Astrocyte (in vitro differentiated cells and primary cell): ENCODE data around the gene SIDT2. TPM values are rescaled to one million over a fixed set of nuclear protein-coding genes. Genes with fewer than 3 reads are reported as not detected.

Experiments used
- DNase-seq: peaks from one replicate; pipeline ENCODE4 v3.0.0-alpha.2; 2010; ENCODE audit warnings: low read depth
- FAIRE-seq: peaks from 2 replicates; lab custom pipeline; 2011; peaks lifted over from hg19 to GRCh38; lab: Jason Lieb, UNC
- H2AFZ ChIP-seq: 2 replicates; pipeline ENCODE4 v1.6.0; 2012; ENCODE audit warnings: low read depth, low read length, inconsistent platforms
- H3K27ac ChIP-seq: 2 replicates; pipeline ENCODE4 v1.5.1; 2011; ENCODE audit warnings: low read depth, low read length, inconsistent platforms
- H3K27me3 ChIP-seq: 2 replicates; pipeline ENCODE4 v1.6.0; 2011; ENCODE audit warnings: low read length, inconsistent platforms; ENCODE audit not compliant: insufficient read depth
- H3K36me3 ChIP-seq: 2 replicates; pipeline ENCODE4 v1.5.1; 2011; ENCODE audit warnings: low read length, inconsistent platforms; ENCODE audit not compliant: insufficient read depth
- H3K4me1 ChIP-seq: 2 replicates; pipeline ENCODE4 v1.5.1; 2011; ENCODE audit warnings: low read length, inconsistent platforms; ENCODE audit not compliant: insufficient read depth
- H3K4me2 ChIP-seq: 2 replicates; pipeline ENCODE4 v1.6.0; 2012; ENCODE audit warnings: low read length, inconsistent platforms
- H3K4me3 ChIP-seq: 2 replicates; pipeline ENCODE4 v1.5.1; 2011; ENCODE audit warnings: low read depth, mild to moderate bottlenecking, low read length, inconsistent platforms; ENCODE audit not compliant: insufficient read depth
- H3K79me2 ChIP-seq: 2 replicates; pipeline ENCODE4 v1.6.0; 2012; ENCODE audit warnings: mild to moderate bottlenecking, low read length, inconsistent platforms; ENCODE audit not compliant: insufficient read depth
- H3K9ac ChIP-seq: 2 replicates; pipeline ENCODE4 v1.6.0; 2012; ENCODE audit warnings: mild to moderate bottlenecking, low read length, inconsistent platforms
- H3K9me3 ChIP-seq: 2 replicates; pipeline ENCODE4 v1.5.1; 2012; ENCODE audit warnings: low read depth, mild to moderate bottlenecking, low read length, inconsistent platforms; ENCODE audit not compliant: insufficient read depth
- H4K20me1 ChIP-seq: 2 replicates; pipeline ENCODE4 v1.6.0; 2012; ENCODE audit warnings: low read length, inconsistent platforms; ENCODE audit not compliant: insufficient read depth
- H3K27ac Mint-ChIP-seq: one replicate; pipeline ENCODE4 v1.8.0; 2021; ENCODE audit warnings: mild to moderate bottlenecking, mixed read lengths; ENCODE audit not compliant: unreplicated experiment
- H3K27me3 Mint-ChIP-seq: one replicate; pipeline ENCODE4 v1.8.0; 2021; ENCODE audit warnings: low read depth, mixed read lengths; ENCODE audit not compliant: unreplicated experiment
- H3K36me3 Mint-ChIP-seq: one replicate; pipeline ENCODE4 v1.8.0; 2021; ENCODE audit warnings: low read depth, mixed read lengths; ENCODE audit not compliant: unreplicated experiment
- H3K4me1 Mint-ChIP-seq: one replicate; pipeline ENCODE4 v1.8.0; 2021; ENCODE audit warnings: low read depth, mixed read lengths; ENCODE audit not compliant: unreplicated experiment
- H3K4me3 Mint-ChIP-seq: one replicate; pipeline ENCODE4 v1.8.0; 2021; ENCODE audit warnings: mild to moderate bottlenecking, moderate library complexity, mixed read lengths; ENCODE audit not compliant: unreplicated experiment
- H3K9me3 Mint-ChIP-seq: one replicate; pipeline ENCODE4 v1.8.0; 2021; ENCODE audit warnings: mild to moderate bottlenecking, mixed read lengths; ENCODE audit not compliant: unreplicated experiment
- CTCF ChIP-seq: IDR thresholded peaks from 2 replicates; pipeline ENCODE4 v1.5.1; 2011; ENCODE audit warnings: low read depth, mild to moderate bottlenecking, inconsistent platforms, low read length, moderate library complexity; ENCODE audit not compliant: insufficient read depth
- EZH2 ChIP-seq: IDR thresholded peaks from 2 replicates; pipeline ENCODE4 v1.6.1; 2012; ENCODE audit warnings: mild to moderate bottlenecking, low read length, inconsistent platforms; ENCODE audit not compliant: insufficient read depth
- total RNA-seq: library from RNA; stranded (reverse); gene quantifications from 2 replicates; pipeline ENCODE4 v1.2.1, GENCODE V29; 2021

Gene SIDT2
- total RNA-seq, 1 donor from 2014 or later, result 55.8 TPM

GRCh38 chr11:117198613-117199012 lies 20.1 kb downstream of the SIDT2 start:
- peak overlapping the region; percentile 99 for H3K27ac Mint-ChIP-seq
- no peak overlapping the region for H2AFZ ChIP-seq
- no peaks in the 10 kb centered on the region for H3K9me3 ChIP-seq
- H3K36me3 ChIP-seq, result peaks cover 11% of the 10 kb centered on the region
- peak overlapping the region; percentile 98 for H3K4me2 ChIP-seq
- no peaks in the 10 kb centered on the region for H3K27me3 ChIP-seq
- H3K27ac ChIP-seq, result peak overlapping the region; percentile 81
- no peak for DNase-seq
- no peaks in the 10 kb centered on the region for H3K27me3 Mint-ChIP-seq
- peaks cover 43% of the 10 kb centered on the region for H4K20me1 ChIP-seq
- peaks cover 61% of the 10 kb centered on the region for H3K79me2 ChIP-seq
- H3K4me1 Mint-ChIP-seq, result peaks cover 42% of the 10 kb centered on the region
- peaks cover 36% of the 10 kb centered on the region for H3K4me1 ChIP-seq
- no peak for FAIRE-seq
- peaks cover 34% of the 10 kb centered on the region for H3K36me3 Mint-ChIP-seq
- peak overlapping the region; percentile 83 for H3K4me3 ChIP-seq
- peak overlapping the region; percentile 97 for H3K4me3 Mint-ChIP-seq
- TF ChIP-seq EZH2 (no peak), CTCF (no peak)
- no peaks in the 10 kb centered on the region for H3K9me3 Mint-ChIP-seq
- peak overlapping the region; percentile 91 for H3K9ac ChIP-seq

GRCh38 chr11:117199053-117199915 lies 20.7 kb downstream of the SIDT2 start, which contains the start of gene TAGLN:
TSS of gene TAGLN (plus strand) at chr11:117199370. CDS start at chr11:117203014, 3,644 bp downstream.
- Mint-ChIP-seq H3K36me3 (peaks cover 37% of the 10 kb centered on the region), H3K4me3 (peak within 1 kb of the TSS; percentile 97), H3K27me3 (no peaks in the 10 kb centered on the region), H3K27ac (peak within 1 kb of the TSS; percentile 99), H3K9me3 (no peaks in the 10 kb centered on the region), H3K4me1 (peaks cover 47% of the 10 kb centered on the region)
- FAIRE-seq, result peak; percentile 29
- Histone ChIP-seq H3K36me3 (peaks cover 18% of the 10 kb centered on the region), H4K20me1 (peaks cover 50% of the 10 kb centered on the region), H3K9me3 (no peaks in the 10 kb centered on the region), H3K4me2 (peak within 1 kb of the TSS; percentile 98), H3K27ac (peak within 1 kb of the TSS; percentile 81), H3K9ac (peak within 1 kb of the TSS; percentile 91), H3K79me2 (peaks cover 68% of the 10 kb centered on the region), H2AFZ (no peak within 1 kb of the TSS), H3K4me3 (peak within 1 kb of the TSS; percentile 83), H3K4me1 (peaks cover 42% of the 10 kb centered on the region), H3K27me3 (no peaks in the 10 kb centered on the region)
- peak; percentile 94 for DNase-seq
- TF ChIP-seq EZH2 (no peak), CTCF (no peak)
